H1 (cell line): ENCODE results near the gene RETREG1. TPM values are rescaled to one million over a fixed set of nuclear protein-coding genes. Genes with fewer than 3 reads are reported as not detected.

Experiments
- CTCF ChIA-PET: fragments of 300-600 bp; sonication (Branson Sonifier 250); formaldehyde crosslinking; loops from one replicate; lab custom pipeline; 2021; ENCODE audit not compliant: partially characterized antibody; lab: Charles Lee
- POLR2A ChIA-PET: fragments of 300-600 bp; sonication (Branson Sonifier 250); formaldehyde crosslinking; loops from one replicate; lab custom pipeline; 2021; ENCODE audit warnings: inconsistent platforms; ENCODE audit not compliant: partially characterized antibody; lab: Charles Lee
- DNase-seq, 2 experiments: peaks; one replicate each; pipeline versions ENCODE4 v3.0.0 to v3.0.0-alpha.2; 2010 to 2022; ENCODE audit warnings: low spot score in 2 of 2, low read depth in 1 of 2, mixed read lengths in 1 of 2
- FAIRE-seq: peaks from 2 replicates; lab custom pipeline; 2011; peaks lifted over from hg19 to GRCh38; lab: Jason Lieb, UNC
- H2AFZ ChIP-seq: 2 replicates; pipeline ENCODE4 v1.8.1; 2012; ENCODE audit warnings: low read length, inconsistent platforms
- H2AK5ac ChIP-seq: 2 replicates; pipeline ENCODE4 v1.6.1; 2013; ENCODE audit warnings: low read depth, low read length
- H2BK120ac ChIP-seq: replicated peaks from 2 replicates; pipeline ENCODE3; 2013; ENCODE audit warnings: low read depth, low read length, inconsistent platforms
- H2BK12ac ChIP-seq: 2 replicates; pipeline ENCODE4 v1.6.1; 2013; ENCODE audit warnings: low read depth, low read length
- H2BK15ac ChIP-seq: 2 replicates; pipeline ENCODE4 v1.6.1; 2013; ENCODE audit warnings: low read length
- H2BK20ac ChIP-seq: 2 replicates; pipeline ENCODE4 v1.6.1; 2013; ENCODE audit warnings: low read length
- H2BK5ac ChIP-seq: 2 replicates; pipeline ENCODE4 v1.6.1; 2013; ENCODE audit warnings: low read depth, low read length
- H3K14ac ChIP-seq: 2 replicates; pipeline ENCODE4 v1.6.1; 2013; ENCODE audit warnings: inconsistent platforms; ENCODE audit not compliant: insufficient read length
- H3K18ac ChIP-seq: 2 replicates; pipeline ENCODE4 v1.6.1; 2013; ENCODE audit warnings: low read length; ENCODE audit errors: extremely low read depth
- H3K23ac ChIP-seq: 2 replicates; pipeline ENCODE4 v1.6.1; 2013; ENCODE audit warnings: inconsistent platforms; ENCODE audit not compliant: insufficient read length
- H3K23me2 ChIP-seq: 2 replicates; pipeline ENCODE4 v1.6.1; 2013; ENCODE audit warnings: low read depth, low read length
- H3K27ac ChIP-seq: 2 replicates; pipeline ENCODE4 v1.6.1; 2011; ENCODE audit warnings: low read depth, low read length, inconsistent platforms
- H3K27me3 ChIP-seq, 4 experiments: replicated peaks in 1 of 4; 1 replicate in 1 of 4; 2 replicates in 3 of 4; pipeline versions ENCODE4 v1.6.1 to v1.8.1; 2011 to 2013; ENCODE audit warnings: low read length in 3 of 4, mild to moderate bottlenecking in 3 of 4, inconsistent platforms in 2 of 4, mixed read lengths in 2 of 4, moderate library complexity in 1 of 4; ENCODE audit not compliant: control insufficient read depth in 3 of 4, insufficient read depth in 3 of 4; ENCODE audit errors: extremely low read depth in 1 of 4
- H3K36me3 ChIP-seq, 4 experiments: 2 replicates each; pipeline versions ENCODE4 v1.6.1 to v1.8.1; 2011 to 2013; ENCODE audit warnings: mild to moderate bottlenecking in 4 of 4, low read length in 3 of 4, moderate library complexity in 2 of 4, control low read depth in 1 of 4, inconsistent platforms in 1 of 4; ENCODE audit not compliant: insufficient read depth in 4 of 4, control insufficient read depth in 2 of 4
- H3K4ac ChIP-seq: replicated peaks from 2 replicates; pipeline ENCODE3; 2013; ENCODE audit warnings: low read length, low read depth, mixed read lengths, inconsistent platforms; ENCODE audit not compliant: insufficient read length
- H3K4me1 ChIP-seq, 4 experiments: replicated peaks in 1 of 4; 1 replicate in 1 of 4; 2 replicates in 3 of 4; pipeline versions ENCODE4 v1.6.1 to v1.8.1; 2011 to 2013; ENCODE audit warnings: low read length in 3 of 4, inconsistent platforms in 2 of 4, mixed read lengths in 1 of 4; ENCODE audit not compliant: insufficient read depth in 4 of 4, control insufficient read depth in 3 of 4
- H3K4me2 ChIP-seq, 2 experiments: 2 replicates each; pipeline versions ENCODE4 v1.6.1 to v1.8.1; 2011 to 2013; ENCODE audit warnings: low read depth in 2 of 2, low read length in 2 of 2, control low read depth in 1 of 2, inconsistent platforms in 1 of 2, mild to moderate bottlenecking in 1 of 2; ENCODE audit not compliant: insufficient read depth in 1 of 2
- H3K4me3 ChIP-seq, 4 experiments: fragments of 200-600, 300-600 bp in 1 of 4; sonication (generic), shearing (Covaris generic), sonication (Bioruptor Twin) in 1 of 4; 2 replicates each; pipeline versions ENCODE4 v1.5.1 to v1.8.1; 2011 to 2016; ENCODE audit warnings: low read length in 4 of 4, low read depth in 3 of 4, control low read depth in 2 of 4, inconsistent platforms in 2 of 4, mild to moderate bottlenecking in 2 of 4, mixed read lengths in 1 of 4, moderate library complexity in 1 of 4; ENCODE audit not compliant: insufficient read depth in 2 of 4; ENCODE audit errors: extremely low read depth in 1 of 4
- H3K56ac ChIP-seq: replicated peaks from 2 replicates; pipeline ENCODE3; 2013; ENCODE audit warnings: low read depth, mild to moderate bottlenecking, mixed read lengths, low read length, inconsistent platforms; ENCODE audit not compliant: insufficient read length
- H3K79me1 ChIP-seq: 2 replicates; pipeline ENCODE4 v1.6.1; 2013; ENCODE audit warnings: low read depth, low read length, control low read depth
- H3K79me2 ChIP-seq, 2 experiments: 2 replicates each; pipeline versions ENCODE4 v1.6.1 to v1.8.1; 2012 to 2013; ENCODE audit warnings: low read length in 2 of 2, mild to moderate bottlenecking in 2 of 2, inconsistent platforms in 1 of 2; ENCODE audit not compliant: insufficient read depth in 2 of 2, control insufficient read depth in 1 of 2
- H3K9ac ChIP-seq, 4 experiments: replicated peaks in 1 of 4; 1 replicate in 1 of 4; 2 replicates in 3 of 4; pipeline versions ENCODE4 v1.6.1 to v1.8.1; 2011 to 2013; ENCODE audit warnings: low read depth in 3 of 4, low read length in 3 of 4, control low read depth in 2 of 4, mild to moderate bottlenecking in 2 of 4, moderate library complexity in 2 of 4, inconsistent platforms in 1 of 4; ENCODE audit errors: extremely low read depth in 1 of 4
- H3K9me3 ChIP-seq, 2 experiments: 2 replicates each; pipeline versions ENCODE4 v1.6.1 to v1.8.1; 2012 to 2013; ENCODE audit warnings: mild to moderate bottlenecking in 2 of 2, moderate library complexity in 2 of 2, control low read depth in 1 of 2, inconsistent platforms in 1 of 2, low read depth in 1 of 2, low read length in 1 of 2, mixed read lengths in 1 of 2; ENCODE audit not compliant: insufficient read depth in 2 of 2
- H4K20me1 ChIP-seq, 2 experiments: replicated peaks in 1 of 2; 2 replicates each; pipeline versions ENCODE3 to v1.8.1; 2011 to 2013; ENCODE audit warnings: inconsistent platforms in 2 of 2, low read length in 2 of 2, mild to moderate bottlenecking in 1 of 2; ENCODE audit not compliant: insufficient read depth in 2 of 2, control insufficient read depth in 1 of 2
- H4K5ac ChIP-seq: 2 replicates; pipeline ENCODE4 v1.6.1; 2013; ENCODE audit warnings: low read length, low read depth, mixed read lengths, inconsistent platforms; ENCODE audit not compliant: insufficient read length
- H4K8ac ChIP-seq: 2 replicates; pipeline ENCODE4 v1.8.0; 2013; ENCODE audit warnings: mild to moderate bottlenecking, moderate library complexity, low read length, inconsistent platforms; ENCODE audit not compliant: insufficient read depth; ENCODE audit errors: extremely low read depth
- H4K91ac ChIP-seq: replicated peaks from 2 replicates; pipeline ENCODE3; 2013; ENCODE audit warnings: low read length, mixed read lengths, inconsistent platforms; ENCODE audit not compliant: insufficient read length
- ASH2L ChIP-seq: fragments of 200-600, 300-600 bp; sonication (generic); IDR thresholded peaks from one replicate; pipeline ENCODE4 v1.7.1; 2017; ENCODE audit warnings: low read length
- SP2 ChIP-seq: IDR thresholded peaks from 2 replicates; pipeline ENCODE4 v1.6.1; 2012; ENCODE audit warnings: mild to moderate bottlenecking, low read length, inconsistent platforms
- WGBS, 2 experiments: shearing (Covaris generic) in 1 of 2; methylation state at CpG; one replicate each; pipeline versions ENCODE4 v1.1.6 to v1.1.7; 2013 to 2015; ENCODE audit warnings: low lambda C conversion rate in 2 of 2, mixed read lengths in 2 of 2, inconsistent platforms in 1 of 2, low coverage in 1 of 2, missing lambda C conversion rate in 1 of 2; ENCODE audit not compliant: insufficient replicate concordance in 2 of 2, insufficient coverage in 1 of 2, insufficient read length in 1 of 2; ENCODE audit errors: extremely low coverage in 1 of 2, missing lambda C conversion rate in 1 of 2; 5-methylcytosine and 5-hydroxymethylcytosine counted together
- polyA plus RNA-seq, 7 experiments: library from polyadenylated mRNA; depleted of rRNA in 3 of 7; stranded (reverse) in 5 of 7; unstranded in 2 of 7; fragments of >200 nt in 5 of 7; fragments of 200-250 nt in 2 of 7; gene quantifications; 1 replicate in 5 of 7; 2 replicates in 1 of 7; 4 replicates in 1 of 7; pipeline versions ENCODE4 v1.2.1 to v1.2.3, GENCODE V29; 2011 to 2013; ENCODE audit warnings: missing spikeins in 2 of 7, mixed read lengths in 2 of 7
- total RNA-seq: library from RNA; stranded (reverse); fragmentation: NEBNext Ultra II Directional; extraction: Animal tissue kit (Norgen Biotek cat#: 25700); gene quantifications from 2 replicates; pipeline ENCODE4 v1.2.1, GENCODE V29; 2021

The RETREG1 gene
- total and polyA plus RNA-seq, 2 of the 8 experiments (the other 6 are each of a cell fraction or from before 2014, with no cell fraction given), result 0.62 to 1.9 TPM

- Histone ChIP-seq H3K23me2 (no peaks in the 10 kb centered on the region), H3K18ac (no peak overlapping the region), H3K79me1 (no peaks in the 10 kb centered on the region), H3K14ac (no peak overlapping the region), H2AFZ (no peak overlapping the region), H4K5ac (no peak overlapping the region), H2BK15ac (no peak overlapping the region)
- FAIRE-seq, result no peak
- TF ChIP-seq SP2 (no peak), ASH2L (no peak)
- TF ChIP-seq, all 59 proteins: peak for 0
- Histone ChIP-seq H3K4ac (no peak overlapping the region), H2AK5ac (no peak overlapping the region), H3K27me3 (no peaks in the 10 kb centered on the region; a peak in 1 of 7 replicates), H3K9me3 (peaks cover 10 to 13% of the 10 kb centered on the region in 2 experiments), H2BK20ac (no peak overlapping the region), H4K8ac (no peak overlapping the region), H4K91ac (no peak overlapping the region), H4K20me1 (no peaks in the 10 kb centered on the region), H3K27ac (no peak overlapping the region), H3K56ac (no peak overlapping the region), H2BK120ac (no peak overlapping the region), H3K79me2 (no peaks in the 10 kb centered on the region), H3K4me3 (no peak overlapping the region), H3K4me1 (no peaks in the 10 kb centered on the region), H3K4me2 (no peak overlapping the region), H2BK12ac (no peak overlapping the region), H3K36me3 (no peaks in the 10 kb centered on the region; a peak in 1 of 8 replicates), H3K23ac (no peak overlapping the region), H3K9ac (no peak overlapping the region), H2BK5ac (no peak overlapping the region)
- DNase-seq, result no peak
- POLR2A ChIA-PET, result no interaction called here
- CTCF ChIA-PET, result interaction anchor here (0.6 to 2.7 kb wide), 9 partner anchors 10 to 633 kb away, joined by 3 to 12 read pairs (median 4); no protein-coding TSS in a partner anchor
- WGBS, 2 experiments, result 92% methylated on average over 5 of the region's 5 CpGs; no CpG with 5 or more reads in 1 of the 2 experiments
Measured at GRCh38 chr5:16500024-16500423, 116.8 kb downstream of the RETREG1 start.
